Measurements from ENCODE around the gene IRS2. TPM values are rescaled to one million over a fixed set of nuclear protein-coding genes. Genes with fewer than 3 reads are reported as not detected.

The IRS2 gene
- total RNA-seq, 1 donor from 2014 or later: 11.5 TPM

DNA sequence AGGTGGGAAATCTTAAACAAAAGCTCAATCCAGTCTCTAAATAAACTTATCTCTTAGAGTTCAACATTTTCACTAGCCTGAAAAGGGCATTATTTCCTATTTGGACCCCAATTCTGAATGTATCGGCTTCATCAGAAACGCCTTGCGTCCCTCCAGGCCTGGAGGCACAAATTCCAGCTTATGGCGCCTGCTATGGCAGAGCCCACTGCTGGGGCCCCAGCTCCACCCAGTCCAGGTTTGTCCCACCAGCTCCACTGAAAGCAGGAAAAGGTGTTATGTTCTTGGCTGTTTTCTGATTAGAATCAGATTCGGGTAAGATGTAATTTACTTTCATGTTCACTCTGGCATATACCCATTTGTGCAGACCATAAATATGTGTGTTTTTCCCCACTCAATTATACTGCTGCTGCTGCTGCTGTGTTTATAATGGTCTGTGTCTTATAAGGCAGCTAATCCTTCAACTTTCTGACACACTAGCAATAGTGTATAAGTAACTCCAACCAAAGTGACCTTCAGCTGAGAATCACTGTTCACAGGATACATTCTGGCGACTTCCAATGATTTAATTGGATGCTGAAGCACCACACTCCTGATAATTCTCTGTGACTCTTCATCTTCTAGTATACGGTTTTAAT, 6.4 kb downstream of the IRS2 start:
- no peak for DNase-seq

DNA sequence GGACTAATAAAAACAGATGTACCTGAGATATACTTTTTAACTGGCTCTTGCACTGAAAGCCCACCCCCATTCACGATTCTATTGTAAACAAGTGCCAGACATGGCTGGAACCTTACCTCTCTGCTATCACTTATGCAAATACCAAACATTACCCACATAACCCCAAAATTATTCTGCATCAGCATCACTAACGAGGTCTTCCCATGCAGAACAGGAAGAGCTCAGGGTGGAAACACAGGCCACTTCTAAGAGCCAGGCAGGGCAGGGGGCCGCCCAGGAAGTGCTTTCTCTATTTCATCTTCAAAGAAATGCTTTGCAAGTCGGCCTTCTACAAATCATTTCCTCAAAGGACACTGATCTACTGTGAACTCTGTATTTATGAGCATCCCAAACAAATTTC, 7.3 kb downstream of the IRS2 start:
- no peak for DNase-seq

DNA sequence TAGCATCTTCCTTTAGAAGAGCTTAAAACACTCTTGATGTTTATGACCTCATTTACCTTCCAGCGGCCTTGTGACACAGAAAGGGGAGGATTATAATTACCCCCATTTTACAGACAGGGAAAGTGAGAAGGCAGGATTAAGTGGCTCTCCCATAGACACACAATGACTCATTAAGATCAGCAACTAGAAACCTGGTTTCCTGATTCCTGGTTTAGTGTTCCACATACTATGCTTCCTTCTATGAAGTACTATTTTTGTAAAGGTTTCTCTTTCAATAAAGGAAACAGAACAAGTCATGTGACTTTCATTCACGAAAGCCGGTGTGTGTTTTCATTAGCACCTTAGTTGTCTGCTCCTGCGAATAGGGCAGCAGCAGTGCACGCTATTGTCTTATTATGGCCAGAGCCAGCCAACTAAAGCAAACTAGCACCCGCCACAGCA, 8.3 kb downstream of the IRS2 start:
- no peak for DNase-seq

DNA sequence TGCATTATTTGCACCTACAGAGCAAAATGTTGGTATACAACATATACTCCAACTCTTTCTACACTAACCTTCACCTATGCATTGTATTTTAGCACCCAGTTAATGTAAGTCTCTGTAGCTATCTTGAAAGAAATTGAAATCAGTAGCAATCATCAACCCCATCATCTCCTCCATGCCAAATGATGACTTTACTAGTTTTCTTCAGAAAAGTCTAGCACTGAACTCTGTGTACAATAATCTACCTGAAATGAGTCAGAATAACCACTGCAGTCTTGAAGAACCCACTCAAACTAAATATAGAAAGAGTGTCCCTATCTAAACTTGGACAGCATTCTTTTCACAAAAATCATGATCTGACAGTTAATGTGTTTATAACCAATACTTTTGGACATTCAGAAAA, 9.8 kb downstream of the IRS2 start:
- DNase-seq: no peak

DNA sequence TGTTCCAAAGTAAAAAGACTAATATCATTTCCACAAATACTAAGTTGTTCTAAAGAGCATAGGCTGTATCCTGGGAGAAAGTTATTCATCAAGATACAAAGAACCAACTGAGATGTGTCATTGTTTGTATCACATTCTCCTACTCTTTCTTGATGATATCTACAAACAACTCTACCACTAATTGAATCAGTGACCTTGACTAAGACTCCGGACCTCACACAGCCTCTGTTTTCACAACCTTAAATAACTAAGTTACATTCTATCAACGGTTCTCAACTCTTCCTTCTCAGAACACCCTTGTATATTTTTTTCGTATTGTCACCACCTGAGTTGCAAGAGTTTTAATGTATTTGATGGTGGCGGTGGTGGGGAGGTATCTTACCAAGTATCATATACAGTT, 12.6 kb downstream of the IRS2 start:
- no peak for DNase-seq

DNA sequence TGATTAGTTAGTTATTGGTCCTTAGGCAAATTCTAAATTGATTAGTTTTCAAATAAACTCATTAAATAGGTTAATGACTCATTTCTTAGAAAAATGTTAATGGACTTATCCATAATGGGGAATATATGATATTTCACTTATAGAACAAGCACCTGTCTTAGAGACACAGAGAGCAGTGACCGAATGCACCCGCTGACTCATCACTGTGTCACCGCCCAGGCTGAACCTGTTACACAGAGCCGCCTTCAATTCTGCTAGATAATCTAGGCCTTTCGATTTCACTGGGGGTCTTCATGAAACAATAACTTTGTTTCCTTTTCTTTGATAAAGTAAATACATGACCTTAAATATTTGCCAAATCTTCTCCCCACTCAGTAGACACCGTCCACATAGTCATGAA, 13.1 kb downstream of the IRS2 start:
- DNase-seq: no peak

DNA sequence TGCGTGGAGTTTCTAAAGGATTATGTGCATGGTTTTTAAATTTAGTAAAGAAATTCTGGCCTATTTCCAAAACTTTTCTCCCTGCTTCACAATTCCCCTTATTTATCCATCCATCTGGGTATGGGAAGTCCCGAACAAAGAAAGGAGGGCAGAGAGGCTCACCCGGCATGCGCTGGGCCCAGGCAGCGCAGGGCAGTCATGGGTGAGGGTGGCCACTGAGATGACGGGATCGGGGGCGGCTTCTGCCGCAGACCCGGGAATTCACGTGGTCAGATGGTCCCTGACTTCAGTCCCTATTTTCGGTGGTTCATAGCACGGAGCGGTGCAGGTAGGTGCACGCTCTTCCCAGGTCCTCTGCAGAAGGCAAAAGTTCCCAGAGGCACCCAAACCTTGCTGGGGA, 14.5 kb downstream of the IRS2 start:
- no peak for DNase-seq

DNA sequence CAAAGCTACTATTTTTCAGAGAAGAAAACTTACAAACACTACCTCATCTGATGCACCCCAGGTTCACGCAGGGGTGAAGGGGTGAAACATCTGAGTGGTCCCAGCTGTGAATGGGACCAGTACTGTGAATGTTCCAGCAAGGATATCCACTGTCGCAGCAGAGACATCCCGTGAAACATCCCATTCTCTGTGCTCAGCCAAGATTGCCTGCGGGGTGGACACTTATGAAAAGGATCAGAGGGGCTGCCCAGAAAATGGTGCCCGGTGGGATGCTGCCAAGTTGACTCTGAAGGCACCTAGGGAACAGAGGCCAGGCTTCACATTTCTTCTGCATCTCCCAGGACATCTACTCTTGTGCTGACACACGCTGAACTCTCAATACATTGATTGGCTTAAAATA, 15.9 kb downstream of the IRS2 start:
- no peak for DNase-seq

DNA sequence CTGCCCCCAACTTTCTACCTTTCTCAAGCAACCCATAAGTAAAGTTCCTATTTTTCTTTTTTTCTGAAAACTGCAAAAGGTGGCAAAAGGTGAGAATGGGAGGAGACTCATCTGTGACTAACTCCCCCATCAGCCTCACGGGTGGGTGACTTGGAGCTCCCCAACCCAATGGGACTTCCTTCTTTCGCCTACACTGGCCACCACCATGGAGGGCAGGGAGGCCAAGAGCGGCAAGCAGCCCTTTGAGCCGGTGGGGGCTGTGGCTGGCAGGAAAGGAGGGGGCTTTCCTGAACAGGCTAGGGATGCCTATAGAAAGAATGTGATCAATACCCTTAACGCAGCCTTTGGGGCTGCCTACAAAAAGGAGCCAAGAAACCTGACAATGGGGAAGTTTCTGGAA, 16.5 kb downstream of the IRS2 start:
- DNase-seq: no peak

DNA sequence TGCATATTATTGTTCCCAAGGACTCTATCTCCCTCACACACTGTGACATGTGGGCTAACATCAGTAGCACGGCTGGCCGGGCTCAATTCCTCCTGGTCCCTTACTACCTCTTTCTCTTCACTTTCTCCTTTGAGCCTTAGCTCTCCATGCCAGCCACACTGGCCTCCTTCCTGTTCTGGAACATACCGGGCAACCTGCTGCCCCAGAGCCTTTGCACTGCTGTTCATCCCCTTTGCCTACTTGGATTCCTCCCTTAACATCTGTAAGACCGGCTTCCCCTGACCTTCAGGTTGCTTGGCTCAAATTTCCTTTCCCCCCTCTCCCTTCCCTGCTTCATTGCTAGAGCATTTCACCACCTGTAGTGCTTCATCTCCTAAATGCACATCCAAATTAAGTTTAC, 17.1 kb downstream of the IRS2 start:
- DNase-seq: no peak

DNA sequence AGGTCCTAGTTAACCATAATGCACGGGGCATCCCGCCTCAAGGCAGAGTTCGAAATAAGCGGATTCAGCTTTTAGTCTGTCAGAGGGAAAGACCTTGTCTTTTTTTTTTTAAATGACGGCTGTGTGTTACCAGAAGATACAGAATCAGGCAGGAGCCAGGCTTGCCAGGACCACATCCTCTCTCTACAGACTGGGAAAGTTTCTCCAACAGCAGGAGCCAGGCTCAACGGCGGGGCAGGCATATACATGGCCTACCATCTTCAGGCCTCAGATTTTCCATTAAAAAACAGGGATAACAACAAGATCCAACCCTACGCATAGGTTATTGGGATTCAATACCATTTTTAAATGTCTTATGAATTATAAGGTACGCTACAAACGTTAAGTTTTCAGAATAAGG, 17.8 kb downstream of the IRS2 start:
- no peak for DNase-seq

DNA sequence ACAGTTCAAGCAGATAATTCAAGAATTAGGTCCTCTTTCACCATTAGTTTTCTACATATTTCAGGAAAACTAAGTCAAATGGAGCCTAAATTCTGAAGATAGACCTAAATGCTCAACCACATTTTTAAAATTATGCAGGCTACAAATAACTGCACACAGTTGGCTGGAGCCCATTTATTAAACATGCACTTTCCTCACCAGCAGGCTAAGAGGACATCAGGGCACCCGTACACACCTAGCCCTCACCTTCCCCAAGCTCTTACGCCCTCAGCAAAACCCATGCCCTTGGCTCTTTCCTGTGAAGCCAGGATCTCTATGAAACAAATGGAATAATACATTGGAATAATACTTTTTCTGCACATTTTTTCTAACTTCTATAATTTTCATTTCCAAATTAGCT, 18.2 kb downstream of the IRS2 start:
- no peak for DNase-seq

DNA sequence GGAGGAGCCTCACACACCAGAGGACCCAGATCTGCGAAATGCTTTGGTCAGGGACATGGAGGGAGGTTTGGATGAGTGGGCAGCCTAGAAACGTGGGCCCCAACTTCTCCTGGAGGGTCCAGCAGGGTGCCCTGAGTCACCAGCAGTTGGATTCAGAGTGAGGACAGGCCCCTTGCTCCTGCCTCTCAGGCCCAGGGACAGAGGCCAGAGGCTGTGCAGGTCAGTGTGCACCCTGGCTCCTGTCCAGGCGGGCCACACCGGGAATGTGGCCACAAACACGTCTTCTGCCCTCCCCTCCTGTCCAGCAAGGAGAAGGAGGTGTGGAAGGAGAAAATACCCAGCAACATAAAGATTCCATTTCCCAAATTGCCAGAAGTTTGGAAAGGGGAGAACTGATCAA, 19.4 kb downstream of the IRS2 start:
- DNase-seq: no peak

DNA sequence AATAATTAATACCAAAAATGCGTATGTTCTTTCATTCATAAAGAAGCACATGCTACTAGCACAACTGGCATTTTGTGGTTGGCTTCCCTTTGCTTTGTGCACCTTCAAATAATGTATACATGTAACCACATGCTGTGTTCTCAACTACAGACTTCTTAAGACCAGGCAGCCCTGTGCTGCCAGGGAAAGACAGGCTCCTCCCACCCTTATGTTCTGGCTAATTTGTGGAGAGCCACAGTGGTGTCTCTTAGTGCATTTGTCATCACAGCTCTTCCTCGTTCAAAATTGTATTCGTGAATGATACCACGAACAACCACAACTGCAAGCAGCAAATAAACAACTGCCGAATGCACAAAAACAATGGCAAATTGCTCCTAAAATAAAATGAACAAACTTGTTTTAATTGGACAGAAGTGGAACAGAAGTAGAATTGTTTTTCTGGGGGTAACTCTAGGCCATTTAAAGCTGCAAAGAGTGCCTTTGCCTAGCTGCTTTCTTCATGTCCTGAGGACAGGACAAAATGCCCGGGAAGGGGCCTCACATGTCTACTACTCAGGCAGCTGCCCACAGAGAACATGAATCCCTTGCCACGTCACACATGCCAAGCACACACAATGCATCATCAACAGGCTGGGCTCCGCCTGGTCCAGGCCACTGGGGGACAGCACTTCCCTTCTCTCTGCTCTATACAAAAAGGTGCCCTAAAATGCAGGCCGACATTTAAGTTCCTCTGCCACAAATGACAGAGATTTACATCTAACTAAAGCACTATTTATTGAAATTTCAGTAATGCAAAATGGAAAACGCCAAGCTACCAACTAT, 21.7 kb downstream of the IRS2 start:
- no peak for DNase-seq

DNA sequence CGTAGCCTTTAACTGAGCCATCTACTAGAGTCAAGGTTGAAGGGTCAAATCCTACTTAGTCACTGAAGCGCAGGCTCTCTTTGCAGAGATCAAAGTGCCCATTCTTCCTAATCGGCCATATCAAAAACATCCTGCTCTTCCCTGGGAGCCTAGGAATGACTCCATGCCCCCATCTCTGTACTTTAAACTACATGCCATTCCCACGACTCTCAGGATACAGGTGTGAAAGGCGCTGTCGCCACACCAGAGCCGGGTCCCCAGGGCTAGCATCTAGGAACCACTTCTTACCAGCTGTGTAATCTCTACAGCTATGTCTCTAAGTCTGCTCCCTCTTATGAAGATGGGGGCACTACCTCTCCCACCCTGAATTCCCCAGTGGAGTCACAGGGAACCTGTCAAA, 22.3 kb downstream of the IRS2 start:
- DNase-seq: no peak

DNA sequence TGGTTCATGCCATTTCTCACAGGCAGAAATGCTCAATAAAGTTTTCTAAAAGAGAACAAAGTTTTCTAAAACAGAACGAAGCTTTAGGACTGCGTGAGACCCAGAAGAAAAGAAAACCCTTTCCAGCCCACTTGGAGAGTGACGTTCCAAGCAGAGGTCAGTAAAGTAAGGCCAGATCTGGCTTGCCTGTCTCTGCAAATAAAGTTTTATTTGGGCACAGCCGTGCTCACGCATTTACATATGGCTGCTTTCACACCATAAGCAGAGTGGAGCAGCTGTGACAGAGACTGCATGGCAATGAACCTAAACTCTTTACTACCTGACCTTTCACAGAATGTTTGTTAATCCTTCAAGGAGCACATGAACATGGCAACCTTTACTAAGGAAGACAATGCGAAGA, 23.6 kb downstream of the IRS2 start:
- no peak for DNase-seq

DNA sequence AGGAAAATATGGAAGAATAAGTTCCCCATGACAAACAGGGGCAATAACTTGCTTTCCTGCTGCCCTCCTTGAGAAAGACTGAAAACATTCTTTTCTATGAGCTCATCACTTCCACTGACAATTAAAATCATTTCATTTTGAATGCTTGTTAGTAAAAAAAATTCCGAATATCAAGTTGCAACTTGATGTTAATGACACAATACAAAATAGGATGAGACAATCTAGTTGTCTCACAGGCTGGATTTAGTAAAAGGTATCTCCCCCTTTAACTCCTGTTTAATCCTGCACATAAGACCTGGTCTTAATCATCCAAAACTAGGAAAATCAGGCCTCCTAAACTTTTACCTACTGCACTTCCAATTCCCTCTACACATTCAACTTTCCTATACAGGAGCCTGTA, 24.7 kb downstream of the IRS2 start:
- DNase-seq: no peak

DNA sequence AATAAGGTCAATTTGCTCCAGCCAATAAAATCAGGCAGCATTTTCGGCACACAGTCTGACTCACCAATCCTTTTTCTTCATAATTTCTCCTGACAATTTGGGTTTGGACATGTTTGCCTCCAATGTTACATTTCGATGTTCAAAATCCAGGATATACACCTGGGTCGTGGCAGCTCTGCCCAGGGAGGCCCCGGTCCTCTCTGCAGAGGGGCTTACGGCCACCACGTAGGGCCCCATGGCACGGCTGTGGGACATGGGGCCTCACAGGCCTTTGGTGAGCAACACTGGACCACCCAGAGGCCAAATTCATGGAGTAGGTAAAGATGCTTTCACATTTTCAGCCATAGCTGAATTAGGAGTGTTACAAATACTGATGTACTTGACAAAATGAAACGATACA, 25.4 kb downstream of the IRS2 start:
- no peak for DNase-seq

DNA sequence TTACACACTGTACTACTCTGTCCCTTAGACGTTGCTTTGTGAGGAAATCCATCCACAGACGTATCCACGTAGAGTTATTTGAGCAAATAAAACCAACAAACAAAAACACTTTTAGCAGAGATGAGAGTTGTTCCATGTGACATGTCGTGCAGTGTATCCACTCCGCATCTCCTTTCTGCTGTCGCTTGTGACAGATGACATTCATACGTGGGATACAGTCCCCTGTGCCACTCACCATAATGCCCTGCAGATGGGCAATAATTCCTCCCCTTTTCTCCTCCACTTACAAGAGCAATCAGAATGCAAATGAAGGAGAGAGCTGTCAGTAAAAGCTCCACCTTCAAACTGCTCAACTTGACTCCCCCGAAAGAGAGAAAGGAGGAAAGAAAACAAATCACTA, 26.0 kb downstream of the IRS2 start:
- no peak for DNase-seq

DNA sequence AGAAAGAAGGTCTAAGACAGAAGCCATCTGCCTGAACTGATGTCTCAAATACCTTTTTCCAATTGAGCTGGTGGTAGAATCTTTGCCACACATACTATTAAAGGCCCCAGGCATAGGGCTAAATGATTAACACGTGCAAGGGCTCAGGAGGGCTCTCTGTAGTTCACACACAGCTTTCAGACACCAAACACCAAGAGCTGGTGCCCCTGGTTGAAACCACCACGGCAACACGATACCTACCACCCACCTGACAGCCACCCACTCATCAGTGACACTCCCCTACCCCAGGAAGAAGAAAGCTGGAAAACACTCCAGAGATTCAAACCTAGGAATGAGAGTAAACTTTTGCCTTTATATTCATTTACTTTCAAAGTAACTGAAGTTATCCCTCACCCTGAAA, 26.8 kb downstream of the IRS2 start:
- DNase-seq: no peak

DNA sequence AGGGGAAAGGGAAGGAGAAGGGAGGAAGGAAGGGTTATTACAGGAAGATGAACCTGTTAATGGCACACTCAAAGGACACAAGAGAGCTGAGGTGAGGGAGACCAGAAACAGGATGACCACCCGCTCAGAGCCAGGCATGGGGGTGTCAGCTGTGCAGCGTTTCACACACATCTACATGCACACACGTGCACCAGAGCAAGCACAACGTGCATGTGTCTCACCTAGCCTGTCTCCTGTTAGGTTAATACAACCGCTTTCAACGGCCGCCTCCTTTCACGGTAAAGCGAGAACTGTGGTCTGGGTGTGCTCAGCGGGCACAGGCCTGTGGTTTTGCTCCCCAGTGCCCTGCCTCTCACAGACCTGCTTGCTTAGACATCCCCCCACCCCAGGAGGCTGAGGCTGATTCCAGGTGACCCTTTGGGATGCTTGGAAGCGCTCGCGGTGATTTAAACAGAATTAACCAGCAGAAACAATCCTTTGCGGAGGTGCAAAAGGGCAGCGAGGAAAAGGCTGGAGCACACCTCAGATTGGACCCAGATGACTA, 27.4 kb downstream of the IRS2 start:
- DNase-seq: no peak

DNA sequence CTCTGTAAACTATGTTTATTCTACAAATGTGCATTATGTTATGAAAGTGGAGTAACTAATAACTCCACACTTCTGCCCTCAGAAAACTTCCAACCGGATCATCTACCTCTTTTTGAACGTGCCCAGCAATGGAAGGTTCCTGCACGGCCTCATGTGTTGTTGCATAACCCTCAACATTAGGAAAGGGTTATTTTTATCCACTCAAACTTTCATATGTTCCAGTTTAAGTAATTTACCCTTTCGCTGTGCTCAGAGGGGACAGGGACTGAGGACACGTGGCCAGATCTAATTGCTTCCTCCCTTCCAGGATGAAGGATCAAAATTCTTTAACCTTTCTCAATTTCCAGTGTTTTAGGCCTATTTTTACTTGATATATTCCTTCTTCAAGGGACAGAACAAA, 29.6 kb downstream of the IRS2 start:
- DNase-seq: no peak

DNA sequence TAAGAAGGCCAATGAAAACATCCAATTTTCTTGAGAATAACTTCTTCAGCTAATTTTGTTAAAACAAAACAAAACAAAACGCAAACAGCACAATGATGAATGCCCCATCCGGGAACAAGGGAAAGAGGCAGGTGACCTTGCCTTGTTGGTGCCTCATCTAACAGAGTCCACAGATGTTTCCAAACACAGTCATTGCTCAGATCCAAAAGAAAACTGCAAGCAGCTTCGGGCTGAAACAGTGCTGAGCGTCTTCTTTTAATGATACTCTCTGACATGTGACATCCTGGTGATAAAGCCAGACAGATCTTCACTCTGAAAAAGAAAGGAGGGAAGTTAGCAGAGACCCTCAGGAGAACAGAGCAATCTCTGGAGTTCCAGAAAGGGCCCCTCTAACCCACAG, 30.4 kb downstream of the IRS2 start:
- no peak for DNase-seq

DNA sequence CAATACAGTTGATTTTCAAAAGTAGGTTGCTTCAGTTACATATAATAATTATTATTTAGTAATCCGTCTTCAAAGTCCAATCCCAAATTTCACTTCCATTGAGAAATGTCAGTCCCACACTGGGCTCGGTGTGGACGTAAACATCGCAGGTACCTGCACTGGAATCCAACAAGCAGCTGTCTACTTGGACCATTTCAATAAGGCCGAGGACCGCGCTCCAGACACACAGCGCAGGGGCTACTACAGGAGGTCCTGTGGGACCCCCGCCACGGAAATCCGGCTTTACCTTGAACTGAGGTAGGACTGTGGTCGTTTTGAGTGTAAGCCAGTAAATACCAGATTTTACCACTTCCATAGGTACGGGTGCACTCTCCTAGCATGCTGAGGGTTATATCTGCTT, 30.8 kb downstream of the IRS2 start:
- DNase-seq: no peak

Measured in skin of body (tissue), 2 donors.